HG03460 (cell line): Measurements from ENCODE around the gene ANKRD33B.

Experiments
- ATAC-seq: cut with Tn5 transposase; IDR thresholded peaks from one replicate; pipeline ENCODE4 v1.9.1; 2021; ENCODE audit not compliant: unreplicated experiment

ANKRD33B gene

DNA sequence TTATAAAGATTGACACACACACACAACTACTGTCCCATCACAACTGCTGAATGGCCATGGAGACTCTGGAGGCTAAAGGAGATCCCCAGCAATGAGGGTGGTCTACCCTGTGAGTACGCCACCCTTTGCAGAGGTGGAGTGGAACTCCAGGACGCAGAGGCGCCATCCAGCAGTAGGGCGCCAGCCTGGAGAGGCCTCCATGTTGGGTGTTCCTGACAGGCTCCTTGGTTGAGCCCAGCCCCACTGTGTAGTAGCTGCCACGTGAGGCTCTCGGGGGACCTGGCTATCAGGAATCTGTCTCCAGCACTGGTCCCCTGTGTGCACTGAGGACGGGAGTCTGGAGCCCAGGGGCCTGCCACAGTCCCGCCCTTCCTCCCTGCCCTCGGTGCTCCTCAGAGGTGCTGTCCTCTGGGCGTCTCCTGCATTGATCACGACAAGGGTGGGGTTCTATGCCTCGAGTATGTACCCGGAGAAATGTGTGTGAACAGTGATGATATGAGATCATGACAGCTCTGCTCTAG, 124.8 kb downstream of the ANKRD33B start:
- ATAC-seq = no peak

- ATAC-seq = no peak
These were observed 125.7 kb downstream of the ANKRD33B start for GRCh38 chr5:10689391-10690081.

DNA sequence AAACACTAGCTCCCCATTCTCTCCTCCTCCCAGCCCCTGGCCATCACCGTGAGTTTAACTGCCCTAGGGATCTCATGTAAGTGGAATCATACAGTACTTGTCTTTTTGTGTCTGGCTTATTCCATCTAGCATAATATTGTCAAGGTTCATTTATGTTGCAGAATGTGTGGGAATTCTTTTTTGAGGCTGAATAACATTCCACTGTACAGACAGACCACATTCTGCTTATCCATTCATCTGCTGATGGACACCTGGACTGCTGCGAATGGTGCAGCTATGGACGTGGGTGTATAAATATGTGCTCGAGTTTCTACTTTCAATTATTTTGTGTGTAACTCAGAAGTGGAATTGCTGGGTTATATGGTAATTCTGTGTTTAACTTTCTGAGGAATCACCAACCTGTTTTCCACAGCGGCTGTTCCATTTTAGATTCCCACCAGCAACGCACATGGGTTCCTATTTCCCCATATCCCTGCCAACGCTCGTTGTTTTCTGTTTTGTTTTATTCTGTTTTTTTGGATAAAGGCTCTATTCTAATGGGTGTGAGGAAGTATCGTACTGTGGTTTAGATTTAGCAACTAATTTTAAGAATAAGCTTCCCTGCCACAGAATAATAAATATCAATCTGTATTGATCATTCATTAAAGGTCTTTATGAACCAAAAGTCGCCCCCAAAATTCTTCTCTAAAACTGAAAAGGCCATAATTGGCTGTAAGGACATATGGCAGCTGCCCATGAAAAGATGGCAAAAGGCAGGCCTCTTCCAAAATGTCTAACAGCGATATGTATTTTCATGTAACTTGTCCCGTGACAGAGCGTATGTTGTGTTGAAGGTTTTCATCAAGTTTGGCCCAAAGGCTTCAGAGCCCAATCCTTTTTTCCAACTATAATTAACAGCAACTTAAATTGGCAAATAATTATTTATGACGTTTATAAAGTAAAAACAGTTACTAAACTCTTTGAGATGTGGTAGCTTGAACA, 126.9 kb downstream of the ANKRD33B start:
- ATAC-seq = no peak

- no peak for ATAC-seq
These were observed 128.2 kb downstream of the ANKRD33B start for GRCh38 chr5:10691826-10692785.

DNA sequence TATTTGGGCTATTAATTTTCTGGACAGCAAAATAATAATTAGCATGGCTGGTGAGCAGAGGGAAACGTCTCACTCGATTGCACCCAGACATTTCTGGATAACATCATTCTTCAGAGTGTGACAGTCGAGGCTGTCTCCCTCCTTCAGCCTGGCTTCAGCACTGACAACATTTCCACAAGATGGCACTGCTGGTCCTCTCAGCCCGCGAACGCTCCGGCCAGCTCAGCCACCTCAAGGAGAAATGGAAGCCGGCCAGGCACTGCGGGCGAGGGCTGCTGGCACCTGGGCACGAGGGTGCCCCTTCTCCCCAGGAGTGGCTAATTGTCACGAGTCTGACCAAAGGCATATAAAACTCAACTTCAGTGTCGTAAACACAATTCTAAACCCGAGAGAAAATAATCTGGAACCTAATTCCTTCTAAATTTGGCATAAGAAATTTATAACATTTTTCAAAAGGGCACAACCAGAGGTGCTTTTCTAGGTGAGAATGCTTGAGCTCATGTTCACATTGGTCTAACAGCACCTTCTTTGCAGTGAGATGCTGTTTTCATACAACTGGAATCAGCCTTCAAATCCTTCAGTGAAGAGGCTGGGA, 131.3 kb downstream of the ANKRD33B start:
- peak; percentile 53 for ATAC-seq

GRCh38 chr5:10695759-10696543, 132.1 kb downstream of the ANKRD33B start:
- no peak for ATAC-seq

GRCh38 chr5:10699281-10699874, 135.5 kb downstream of the ANKRD33B start:
- ATAC-seq = peak; percentile 34

DNA sequence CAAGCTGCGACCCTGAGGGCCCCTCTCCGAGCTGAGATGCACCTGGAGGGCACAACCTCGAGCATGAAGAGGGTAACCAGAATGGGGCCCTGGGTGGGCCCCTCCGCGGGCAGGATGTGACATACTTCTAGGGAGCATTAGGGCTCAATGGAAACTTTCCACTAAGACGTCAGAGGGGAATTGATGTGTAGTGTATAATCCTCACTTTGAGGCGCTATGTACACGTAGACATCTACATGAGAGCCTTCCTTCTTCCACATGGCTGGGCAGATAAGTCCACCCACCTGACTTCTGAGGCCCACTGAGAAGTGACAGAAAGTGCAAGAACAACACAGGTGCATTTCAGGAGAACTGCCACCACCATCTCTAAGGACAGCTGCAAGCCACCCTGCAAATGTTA, 136.1 kb downstream of the ANKRD33B start:
- ATAC-seq = peak; percentile 61

GRCh38 chr5:10700516-10700915, 136.6 kb downstream of the ANKRD33B start:
- ATAC-seq = no peak

DNA sequence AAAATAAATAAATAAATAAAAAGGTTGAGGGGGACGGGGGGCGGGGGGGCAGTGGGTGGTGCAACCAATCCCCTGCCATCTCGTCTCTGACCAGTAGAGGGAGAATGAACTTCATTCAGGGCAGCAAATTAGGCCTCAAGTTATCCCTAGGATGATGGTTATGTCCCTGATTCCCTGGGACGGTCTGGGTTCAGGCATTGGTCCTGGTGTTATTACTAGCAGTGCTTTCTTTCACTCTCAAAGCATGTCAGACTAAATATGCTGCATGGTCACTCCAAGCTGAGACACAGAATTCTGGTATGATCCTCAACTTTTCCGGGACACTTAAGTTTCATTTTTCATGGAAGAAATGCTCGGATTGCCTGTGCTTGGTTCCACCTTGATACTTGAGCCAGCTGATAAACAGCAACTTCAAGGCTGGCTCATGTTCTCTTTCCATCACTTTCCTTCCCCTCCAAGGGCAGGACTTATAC, 137.7 kb downstream of the ANKRD33B start:
- ATAC-seq = no peak

GRCh38 chr5:10702040-10702629, 138.3 kb downstream of the ANKRD33B start:
- no peak for ATAC-seq

DNA sequence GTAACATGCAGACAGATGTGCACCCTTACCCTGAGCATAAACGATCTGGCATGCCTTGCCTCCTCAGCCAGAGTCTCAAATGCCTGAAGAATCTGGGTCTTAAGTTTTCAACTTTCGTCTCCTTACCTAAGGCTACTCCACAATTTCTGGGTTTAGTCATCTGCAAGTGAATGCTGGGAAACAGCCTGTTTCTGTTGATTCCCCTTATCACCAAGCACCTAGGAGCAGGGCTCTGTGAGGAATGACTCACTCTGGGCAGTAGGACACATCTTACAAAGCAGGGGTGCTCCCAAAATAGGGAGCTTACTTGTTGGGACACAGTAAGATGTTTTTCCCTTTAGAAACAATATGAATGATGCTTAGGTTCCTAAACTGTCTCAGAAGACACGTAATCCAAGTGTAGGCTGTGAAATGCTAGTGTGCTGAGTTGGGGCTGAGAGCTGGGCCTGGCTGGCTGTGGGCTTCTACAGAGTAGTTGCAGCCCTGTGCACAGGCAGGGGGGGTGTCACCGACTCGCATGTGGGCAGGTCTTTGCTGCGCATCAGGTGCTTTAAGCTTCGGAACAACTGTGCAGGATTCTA, 139.1 kb downstream of the ANKRD33B start:
- ATAC-seq = no peak

DNA sequence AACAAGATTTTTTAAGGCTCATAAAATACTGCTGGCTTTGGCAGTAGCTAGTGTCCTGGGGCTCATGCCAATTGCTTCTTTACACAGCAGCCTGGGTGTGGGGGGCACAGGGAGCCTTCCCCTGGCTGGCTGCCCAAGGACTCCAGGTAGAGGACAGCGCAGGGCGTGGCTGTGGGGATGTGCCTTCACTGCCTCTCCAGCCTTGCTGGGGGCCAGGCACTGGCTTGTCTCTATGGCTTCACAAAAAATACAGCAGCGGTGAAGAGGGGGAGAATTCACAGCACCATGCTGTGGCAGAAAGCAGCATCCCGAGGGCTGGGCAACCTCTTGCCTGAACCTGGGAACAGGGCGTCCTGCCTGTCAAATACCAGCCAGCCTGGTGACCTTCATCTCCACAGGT, 139.8 kb downstream of the ANKRD33B start:
- ATAC-seq = no peak

- ATAC-seq = peak; percentile 36
These were observed 141.2 kb downstream of the ANKRD33B start for GRCh38 chr5:10704949-10705621.

- ATAC-seq = no peak
These were observed 141.9 kb downstream of the ANKRD33B start for GRCh38 chr5:10705747-10706146.

GRCh38 chr5:10706326-10706725, 142.5 kb downstream of the ANKRD33B start:
- ATAC-seq = no peak
